K562 (cell line): ENCODE data around the gene NMNAT2. TPM values are rescaled to one million over a fixed set of nuclear protein-coding genes. Genes with fewer than 3 reads are reported as not detected.

Source experiments
- EP300 ChIP-seq: IDR thresholded peaks from 2 replicates; pipeline ENCODE4 v1.6.1; 2012; ENCODE audit warnings: low read length, improper control_type of control experiment
- HOXB6 ChIP-seq: fragments of 250-450 bp; sonication (Bioruptor Pico); IDR thresholded peaks from 2 replicates; pipeline ENCODE4 v1.5.1; 2022; ENCODE audit warnings: mild to moderate bottlenecking, borderline replicate concordance
- PHB ChIP-seq: fragments of 250-450 bp; sonication (Bioruptor Pico); IDR thresholded peaks from 2 replicates; pipeline ENCODE4 v1.5.0; 2021
- POLR2AphosphoS5 ChIP-seq: IDR thresholded peaks from 2 replicates; pipeline ENCODE4 v1.6.1; 2011; ENCODE audit warnings: mild to moderate bottlenecking, low read depth, low read length, moderate library complexity; ENCODE audit not compliant: control insufficient read depth, insufficient read depth
- RBM34 ChIP-seq: fragments of 200-400 bp; formaldehyde crosslinking; IDR thresholded peaks from 2 replicates; pipeline ENCODE4 v1.6.1; 2018; ENCODE audit warnings: low read length, borderline replicate concordance; ENCODE audit not compliant: insufficient read depth
- ZNF408 ChIP-seq: fragments of 250-450 bp; sonication (Bioruptor Pico); IDR thresholded peaks from 2 replicates; pipeline ENCODE4 v1.4.0; 2020; ENCODE audit warnings: low read depth, mild to moderate bottlenecking, moderate library complexity
- polyA plus RNA-seq, 8 experiments: library from polyadenylated mRNA; depleted of rRNA in 4 of 8; stranded (reverse) in 5 of 8; unstranded in 3 of 8; fragments of >200 nt; fragmentation: Nextera tagmentation in 2 of 8; fragmentation: Illumina TruSeq in 1 of 8; extraction: Ambion mirVana in 2 of 8; extraction: Trizol in 1 of 8; gene quantifications; 2 replicates each; pipeline versions ENCODE4 v1.2.1 to v1.2.3, GENCODE V29; 2011 to 2014; ENCODE audit warnings: inconsistent platforms in 1 of 8, missing spikeins in 1 of 8
- total RNA-seq, 7 experiments: library from RNA; depleted of rRNA in 6 of 7; stranded (reverse); fragments of >200 nt in 6 of 7; fragmentation: Illumina TruSeq in 2 of 7; extraction: Trizol in 2 of 7; gene quantifications; 2 replicates each; pipeline versions ENCODE4 v1.2.1 to v1.2.3, GENCODE V29; 2011 to 2021; ENCODE audit warnings: low replicate concordance in 1 of 7
- TF ChIP-seq, protein P1 (sequence below): fragments of 250-450 bp; sonication (Bioruptor Pico); IDR thresholded peaks from 2 replicates; pipeline ENCODE4 v1.5.0; 2021; ENCODE audit warnings: mild to moderate bottlenecking, borderline replicate concordance
- TF ChIP-seq, protein P2 (sequence below): fragments of 450-650 bp; formaldehyde crosslinking; IDR thresholded peaks from 2 replicates; pipeline ENCODE4 v1.4.0; 2020; ENCODE audit warnings: mild to moderate bottlenecking, mixed read lengths
- TF ChIP-seq, protein P3 (sequence below): fragments of 250-450 bp; sonication (Bioruptor Pico); IDR thresholded peaks from 2 replicates; pipeline ENCODE4 v1.5.1; 2021; ENCODE audit warnings: mild to moderate bottlenecking
- TF ChIP-seq, protein P4 (sequence below): fragments of 250-450 bp; sonication (Bioruptor Pico); IDR thresholded peaks from 2 replicates; pipeline ENCODE4 v1.5.0; 2020; ENCODE audit warnings: mild to moderate bottlenecking, borderline replicate concordance
- TF ChIP-seq, protein P5 (sequence below), 2 experiments: fragments of 450-650 bp; IDR thresholded peaks; 2 replicates each; pipeline ENCODE4 v1.6.1; 2018; ENCODE audit warnings: mild to moderate bottlenecking in 2 of 2, low read depth in 1 of 2; ENCODE audit not compliant: partially characterized antibody in 2 of 2

The NMNAT2 gene
- total and polyA plus RNA-seq, 9 of the 15 experiments (the other 6 are each of a cell fraction or from before 2014, with no cell fraction given) = not detected

DNA sequence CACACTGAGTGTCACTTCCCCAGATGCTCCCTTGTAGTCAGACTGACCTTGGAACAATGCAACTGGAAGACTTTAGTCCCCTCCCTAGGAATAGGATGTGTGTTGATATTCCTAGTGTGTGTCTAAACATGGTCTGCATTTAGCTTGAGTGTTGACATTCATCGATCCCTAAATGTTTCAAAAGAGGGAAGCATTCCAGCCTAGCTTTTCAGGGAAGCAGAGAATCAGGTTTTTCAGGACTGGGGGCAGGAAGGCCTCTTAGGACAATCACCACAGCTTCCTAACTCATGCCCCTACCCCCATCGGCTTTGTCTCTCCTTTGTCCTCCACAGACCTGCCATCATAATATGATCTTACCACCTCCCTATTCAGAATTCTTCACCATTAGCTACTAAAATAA lies 43.4 kb downstream of the NMNAT2 start (continued):
- TF ChIP-seq, protein P1, sequence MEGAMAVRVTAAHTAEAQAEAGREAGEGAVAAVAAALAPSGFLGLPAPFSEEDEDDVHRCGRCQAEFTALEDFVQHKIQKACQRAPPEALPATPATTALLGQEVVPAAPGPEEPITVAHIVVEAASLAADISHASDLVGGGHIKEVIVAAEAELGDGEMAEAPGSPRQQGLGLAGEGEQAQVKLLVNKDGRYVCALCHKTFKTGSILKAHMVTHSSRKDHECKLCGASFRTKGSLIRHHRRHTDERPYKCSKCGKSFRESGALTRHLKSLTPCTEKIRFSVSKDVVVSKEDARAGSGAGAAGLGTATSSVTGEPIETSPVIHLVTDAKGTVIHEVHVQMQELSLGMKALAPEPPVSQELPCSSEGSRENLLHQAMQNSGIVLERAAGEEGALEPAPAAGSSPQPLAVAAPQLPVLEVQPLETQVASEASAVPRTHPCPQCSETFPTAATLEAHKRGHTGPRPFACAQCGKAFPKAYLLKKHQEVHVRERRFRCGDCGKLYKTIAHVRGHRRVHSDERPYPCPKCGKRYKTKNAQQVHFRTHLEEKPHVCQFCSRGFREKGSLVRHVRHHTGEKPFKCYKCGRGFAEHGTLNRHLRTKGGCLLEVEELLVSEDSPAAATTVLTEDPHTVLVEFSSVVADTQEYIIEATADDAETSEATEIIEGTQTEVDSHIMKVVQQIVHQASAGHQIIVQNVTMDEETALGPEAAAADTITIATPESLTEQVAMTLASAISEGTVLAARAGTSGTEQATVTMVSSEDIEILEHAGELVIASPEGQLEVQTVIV (CRISPR knock-in tag) = no peak
- TF ChIP-seq HOXB6 (CRISPR knock-in tag) (no peak), ZNF408 (CRISPR knock-in tag) (no peak), PHB (CRISPR knock-in tag) (no peak), EP300 (no peak), RBM34 (no peak), POLR2AphosphoS5 (no peak)
- TF ChIP-seq, protein P2, sequence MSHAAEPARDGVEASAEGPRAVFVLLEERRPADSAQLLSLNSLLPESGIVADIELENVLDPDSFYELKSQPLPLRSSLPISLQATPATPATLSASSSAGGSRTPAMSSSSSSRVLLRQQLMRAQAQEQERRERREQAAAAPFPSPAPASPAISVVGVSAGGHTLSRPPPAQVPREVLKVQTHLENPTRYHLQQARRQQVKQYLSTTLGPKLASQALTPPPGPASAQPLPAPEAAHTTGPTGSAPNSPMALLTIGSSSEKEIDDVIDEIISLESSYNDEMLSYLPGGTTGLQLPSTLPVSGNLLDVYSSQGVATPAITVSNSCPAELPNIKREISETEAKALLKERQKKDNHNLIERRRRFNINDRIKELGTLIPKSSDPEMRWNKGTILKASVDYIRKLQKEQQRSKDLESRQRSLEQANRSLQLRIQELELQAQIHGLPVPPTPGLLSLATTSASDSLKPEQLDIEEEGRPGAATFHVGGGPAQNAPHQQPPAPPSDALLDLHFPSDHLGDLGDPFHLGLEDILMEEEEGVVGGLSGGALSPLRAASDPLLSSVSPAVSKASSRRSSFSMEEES (CRISPR knock-in tag) = no peak
- TF ChIP-seq, protein P3, sequence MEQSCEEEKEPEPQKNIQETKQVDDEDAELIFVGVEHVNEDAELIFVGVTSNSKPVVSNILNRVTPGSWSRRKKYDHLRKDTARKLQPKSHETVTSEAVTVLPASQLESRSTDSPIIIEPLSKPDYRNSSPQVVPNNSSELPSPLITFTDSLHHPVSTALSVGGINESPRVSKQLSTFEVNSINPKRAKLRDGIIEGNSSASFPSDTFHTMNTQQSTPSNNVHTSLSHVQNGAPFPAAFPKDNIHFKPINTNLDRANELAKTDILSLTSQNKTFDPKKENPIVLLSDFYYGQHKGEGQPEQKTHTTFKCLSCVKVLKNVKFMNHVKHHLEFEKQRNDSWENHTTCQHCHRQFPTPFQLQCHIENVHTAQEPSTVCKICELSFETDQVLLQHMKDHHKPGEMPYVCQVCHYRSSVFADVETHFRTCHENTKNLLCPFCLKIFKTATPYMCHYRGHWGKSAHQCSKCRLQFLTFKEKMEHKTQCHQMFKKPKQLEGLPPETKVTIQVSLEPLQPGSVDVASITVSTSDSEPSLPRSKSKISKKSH (CRISPR knock-in tag) = no peak
- TF ChIP-seq, protein P4, sequence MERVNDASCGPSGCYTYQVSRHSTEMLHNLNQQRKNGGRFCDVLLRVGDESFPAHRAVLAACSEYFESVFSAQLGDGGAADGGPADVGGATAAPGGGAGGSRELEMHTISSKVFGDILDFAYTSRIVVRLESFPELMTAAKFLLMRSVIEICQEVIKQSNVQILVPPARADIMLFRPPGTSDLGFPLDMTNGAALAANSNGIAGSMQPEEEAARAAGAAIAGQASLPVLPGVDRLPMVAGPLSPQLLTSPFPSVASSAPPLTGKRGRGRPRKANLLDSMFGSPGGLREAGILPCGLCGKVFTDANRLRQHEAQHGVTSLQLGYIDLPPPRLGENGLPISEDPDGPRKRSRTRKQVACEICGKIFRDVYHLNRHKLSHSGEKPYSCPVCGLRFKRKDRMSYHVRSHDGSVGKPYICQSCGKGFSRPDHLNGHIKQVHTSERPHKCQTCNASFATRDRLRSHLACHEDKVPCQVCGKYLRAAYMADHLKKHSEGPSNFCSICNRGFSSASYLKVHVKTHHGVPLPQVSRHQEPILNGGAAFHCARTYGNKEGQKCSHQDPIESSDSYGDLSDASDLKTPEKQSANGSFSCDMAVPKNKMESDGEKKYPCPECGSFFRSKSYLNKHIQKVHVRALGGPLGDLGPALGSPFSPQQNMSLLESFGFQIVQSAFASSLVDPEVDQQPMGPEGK = no peak
- TF ChIP-seq, protein P5, sequence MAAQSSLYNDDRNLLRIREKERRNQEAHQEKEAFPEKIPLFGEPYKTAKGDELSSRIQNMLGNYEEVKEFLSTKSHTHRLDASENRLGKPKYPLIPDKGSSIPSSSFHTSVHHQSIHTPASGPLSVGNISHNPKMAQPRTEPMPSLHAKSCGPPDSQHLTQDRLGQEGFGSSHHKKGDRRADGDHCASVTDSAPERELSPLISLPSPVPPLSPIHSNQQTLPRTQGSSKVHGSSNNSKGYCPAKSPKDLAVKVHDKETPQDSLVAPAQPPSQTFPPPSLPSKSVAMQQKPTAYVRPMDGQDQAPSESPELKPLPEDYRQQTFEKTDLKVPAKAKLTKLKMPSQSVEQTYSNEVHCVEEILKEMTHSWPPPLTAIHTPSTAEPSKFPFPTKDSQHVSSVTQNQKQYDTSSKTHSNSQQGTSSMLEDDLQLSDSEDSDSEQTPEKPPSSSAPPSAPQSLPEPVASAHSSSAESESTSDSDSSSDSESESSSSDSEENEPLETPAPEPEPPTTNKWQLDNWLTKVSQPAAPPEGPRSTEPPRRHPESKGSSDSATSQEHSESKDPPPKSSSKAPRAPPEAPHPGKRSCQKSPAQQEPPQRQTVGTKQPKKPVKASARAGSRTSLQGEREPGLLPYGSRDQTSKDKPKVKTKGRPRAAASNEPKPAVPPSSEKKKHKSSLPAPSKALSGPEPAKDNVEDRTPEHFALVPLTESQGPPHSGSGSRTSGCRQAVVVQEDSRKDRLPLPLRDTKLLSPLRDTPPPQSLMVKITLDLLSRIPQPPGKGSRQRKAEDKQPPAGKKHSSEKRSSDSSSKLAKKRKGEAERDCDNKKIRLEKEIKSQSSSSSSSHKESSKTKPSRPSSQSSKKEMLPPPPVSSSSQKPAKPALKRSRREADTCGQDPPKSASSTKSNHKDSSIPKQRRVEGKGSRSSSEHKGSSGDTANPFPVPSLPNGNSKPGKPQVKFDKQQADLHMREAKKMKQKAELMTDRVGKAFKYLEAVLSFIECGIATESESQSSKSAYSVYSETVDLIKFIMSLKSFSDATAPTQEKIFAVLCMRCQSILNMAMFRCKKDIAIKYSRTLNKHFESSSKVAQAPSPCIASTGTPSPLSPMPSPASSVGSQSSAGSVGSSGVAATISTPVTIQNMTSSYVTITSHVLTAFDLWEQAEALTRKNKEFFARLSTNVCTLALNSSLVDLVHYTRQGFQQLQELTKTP (IDR thresholded peaks at IDR 0.05; ENCODE audit: low read depth in 1 of 2, partially characterized antibody in 2 of 2) = no peak
- TF ChIP-seq, all 486 proteins: peak for 0
